Measurements from ENCODE around the gene GGCX.

DNA sequence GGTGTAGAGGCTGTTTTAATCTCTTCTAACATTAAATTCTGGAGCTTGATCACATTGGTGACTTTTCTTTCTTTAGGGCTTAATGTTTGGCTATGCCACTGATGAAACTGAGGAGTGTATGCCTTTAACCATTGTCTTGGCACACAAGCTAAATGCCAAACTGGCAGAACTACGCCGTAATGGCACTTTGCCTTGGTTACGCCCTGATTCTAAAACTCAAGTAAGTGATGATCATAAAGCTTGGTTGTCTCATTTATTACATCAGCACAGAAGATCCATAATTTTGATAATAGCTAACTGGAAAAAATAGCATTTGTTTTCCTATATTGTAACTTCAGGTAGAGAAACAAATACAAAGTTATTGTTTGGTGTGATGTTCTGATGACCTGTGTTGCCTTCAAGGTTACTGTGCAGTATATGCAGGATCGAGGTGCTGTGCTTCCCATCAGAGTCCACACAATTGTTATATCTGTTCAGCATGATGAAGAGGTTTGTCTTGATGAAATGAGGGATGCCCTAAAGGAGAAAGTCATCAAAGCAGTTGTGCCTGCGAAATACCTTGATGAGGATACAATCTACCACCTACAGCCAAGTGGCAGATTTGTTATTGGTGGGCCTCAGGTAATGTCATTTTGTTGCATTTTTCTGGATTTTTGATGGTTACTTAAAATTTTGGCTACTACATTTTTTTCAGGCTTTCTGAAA lies 19.4 kb downstream of the GGCX start:
- no peak for TF ChIP-seq EZH2phosphoT487 (conservative IDR thresholded peaks at IDR 0.05; ENCODE audit: low read length)
- TF ChIP-seq, protein P1, sequence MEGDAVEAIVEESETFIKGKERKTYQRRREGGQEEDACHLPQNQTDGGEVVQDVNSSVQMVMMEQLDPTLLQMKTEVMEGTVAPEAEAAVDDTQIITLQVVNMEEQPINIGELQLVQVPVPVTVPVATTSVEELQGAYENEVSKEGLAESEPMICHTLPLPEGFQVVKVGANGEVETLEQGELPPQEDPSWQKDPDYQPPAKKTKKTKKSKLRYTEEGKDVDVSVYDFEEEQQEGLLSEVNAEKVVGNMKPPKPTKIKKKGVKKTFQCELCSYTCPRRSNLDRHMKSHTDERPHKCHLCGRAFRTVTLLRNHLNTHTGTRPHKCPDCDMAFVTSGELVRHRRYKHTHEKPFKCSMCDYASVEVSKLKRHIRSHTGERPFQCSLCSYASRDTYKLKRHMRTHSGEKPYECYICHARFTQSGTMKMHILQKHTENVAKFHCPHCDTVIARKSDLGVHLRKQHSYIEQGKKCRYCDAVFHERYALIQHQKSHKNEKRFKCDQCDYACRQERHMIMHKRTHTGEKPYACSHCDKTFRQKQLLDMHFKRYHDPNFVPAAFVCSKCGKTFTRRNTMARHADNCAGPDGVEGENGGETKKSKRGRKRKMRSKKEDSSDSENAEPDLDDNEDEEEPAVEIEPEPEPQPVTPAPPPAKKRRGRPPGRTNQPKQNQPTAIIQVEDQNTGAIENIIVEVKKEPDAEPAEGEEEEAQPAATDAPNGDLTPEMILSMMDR (IDR thresholded peaks at IDR 0.05; ENCODE audit: insufficient read depth, low read length, poor library complexity, severe bottlenecking), result no peak

Data from SU-DHL-6 (cell line).